Hematopoietic multipotent progenitor cell treated with erythropoietin and hydrocortisone succinate and interleukin-3 and kit ligand, for 6 days (in vitro differentiated cells): ENCODE measurements around the gene CCDC6.
A peak's percentile ranks its signal among the peaks of the same experiment; 100 is the strongest.
"Not testable (repeated sequence)": the region's sequence is repeated elsewhere in the genome, so short reads cannot be mapped to it uniquely, and the experiment has no call there.

Experiments used
- DNase-seq: peaks from one replicate; pipeline ENCODE4 v3.0.0-alpha.2; 2015

Gene CCDC6

GRCh38 chr10:59879363-59879913, 26.9 kb downstream of the CCDC6 start:
- no peak for DNase-seq

GRCh38 chr10:59878915-59879314, 27.4 kb downstream of the CCDC6 start:
- DNase-seq = no peak

- DNase-seq = no peak
Measured at GRCh38 chr10:59878289-59878688, 28.1 kb downstream of the CCDC6 start.

- no peak for DNase-seq
Measured at GRCh38 chr10:59877191-59877671, 29.1 kb downstream of the CCDC6 start.

GRCh38 chr10:59876695-59877094, 29.7 kb downstream of the CCDC6 start:
- DNase-seq = no peak

GRCh38 chr10:59876208-59876607, 30.1 kb downstream of the CCDC6 start:
- DNase-seq = not testable (repeated sequence)

- DNase-seq = no peak
Measured at GRCh38 chr10:59873896-59874295, 32.5 kb downstream of the CCDC6 start.

- peak; percentile 66 for DNase-seq
Measured at GRCh38 chr10:59872892-59873463, 33.4 kb downstream of the CCDC6 start.

- DNase-seq = no peak
Measured at GRCh38 chr10:59870152-59870551, 36.2 kb downstream of the CCDC6 start.

- no peak for DNase-seq
Measured at GRCh38 chr10:59869594-59869940, 36.8 kb downstream of the CCDC6 start.

- no peak for DNase-seq
Measured at GRCh38 chr10:59868696-59869593, 37.4 kb downstream of the CCDC6 start.

GRCh38 chr10:59867590-59867989, 38.8 kb downstream of the CCDC6 start:
- DNase-seq = no peak

GRCh38 chr10:59865101-59865500, 41.3 kb downstream of the CCDC6 start:
- peak; percentile 75 for DNase-seq

- no peak for DNase-seq
Measured at GRCh38 chr10:59864141-59864962, 42.0 kb downstream of the CCDC6 start.

- DNase-seq = no peak
Measured at GRCh38 chr10:59859570-59859969, 46.8 kb downstream of the CCDC6 start.

GRCh38 chr10:59857921-59858320, 48.4 kb downstream of the CCDC6 start:
- no peak for DNase-seq

GRCh38 chr10:59857049-59857448, 49.3 kb downstream of the CCDC6 start:
- no peak for DNase-seq

- DNase-seq = no peak
Measured at GRCh38 chr10:59856104-59856503, 50.3 kb downstream of the CCDC6 start.

GRCh38 chr10:59854571-59854970, 51.8 kb downstream of the CCDC6 start:
- DNase-seq = no peak

- DNase-seq = no peak
Measured at GRCh38 chr10:59852670-59853069, 53.7 kb downstream of the CCDC6 start.

- no peak for DNase-seq
Measured at GRCh38 chr10:59851864-59852263, 54.5 kb downstream of the CCDC6 start.

- DNase-seq = no peak
Measured at GRCh38 chr10:59847888-59848287, 58.5 kb downstream of the CCDC6 start.

- DNase-seq = no peak
Measured at GRCh38 chr10:59847326-59847725, 59.0 kb downstream of the CCDC6 start.
